GM10248 (cell line): Measurements from ENCODE around the gene GNG7.

Experiments
- CTCF ChIA-PET: fragments of 300-600 bp; sonication (Branson Sonifier 250); formaldehyde crosslinking; extraction: SDS; loops from one replicate; lab custom pipeline; 2021; ENCODE audit warnings: antibody characterized with exemption; lab: Yijun Ruan, JAX
- POLR2A ChIA-PET: fragments of 350-650 bp; sonication (Branson Sonifier 250); formaldehyde crosslinking; extraction: SDS; loops from one replicate; lab custom pipeline; 2020; ENCODE audit warnings: antibody characterized with exemption; lab: Yijun Ruan, JAX
- DNase-seq: peaks from one replicate; pipeline ENCODE4 v3.0.0; 2012; ENCODE audit errors: extremely low spot score
- TF ChIP-seq, protein P1 (sequence below): IDR thresholded peaks from 2 replicates; pipeline ENCODE4 v1.5.1; 2012; ENCODE audit warnings: mild to moderate bottlenecking, low read depth; ENCODE audit errors: extremely low read depth, missing control alignments, control extremely low read depth

The GNG7 gene

DNA sequence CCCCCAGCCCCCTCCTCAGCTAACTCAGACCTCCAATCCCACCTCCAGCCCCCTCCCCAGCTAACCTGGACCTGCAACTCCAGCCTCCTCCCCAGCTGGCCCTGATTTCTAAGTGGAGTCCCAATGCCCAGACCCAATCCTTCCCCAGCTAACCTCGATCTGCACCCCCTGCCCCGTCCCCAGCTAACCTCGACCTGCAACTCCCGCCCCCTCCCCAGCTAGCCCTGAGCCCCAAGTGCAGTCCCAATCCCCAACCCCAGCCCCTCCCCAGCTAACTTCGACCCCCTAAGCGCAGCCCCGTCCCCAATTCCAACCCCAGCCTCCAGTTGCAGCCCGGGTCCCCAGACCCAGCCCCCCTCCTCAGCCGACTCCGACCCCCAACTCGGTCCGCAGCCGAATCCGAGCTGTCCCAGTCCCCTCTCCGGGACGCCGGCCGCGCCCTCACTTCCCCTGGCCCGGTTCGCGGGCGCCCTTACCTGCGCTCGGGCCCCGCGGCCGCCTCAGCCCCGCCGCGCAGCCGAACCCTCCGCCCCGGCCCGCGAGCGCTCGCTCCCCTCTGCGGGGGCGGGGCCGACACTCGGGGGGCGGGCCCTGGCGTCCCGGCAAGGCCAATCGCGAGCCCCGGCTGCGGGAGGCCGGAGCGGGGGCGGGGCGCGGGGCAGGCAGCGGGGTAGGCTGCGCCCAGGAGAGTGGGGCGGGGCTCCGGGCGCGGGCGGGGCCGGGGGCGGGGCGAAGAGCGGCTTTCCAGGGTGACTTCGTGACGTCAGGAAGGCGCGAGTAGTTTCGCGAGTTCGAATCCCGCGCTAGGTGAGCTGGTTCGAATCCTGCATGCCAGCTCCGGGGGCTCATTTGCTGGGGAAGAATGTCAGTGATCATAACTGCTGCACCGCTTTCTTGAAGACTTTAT, at the start of gene GNG7:
Gene GNG7, minus strand, starts transcription at position 525 of the 907 bp plus-strand sequence. CDS start 182,006 bp downstream, outside the sequence.
- CTCF ChIA-PET = interaction anchor here (1.3 to 2.2 kb wide), 4 partner anchors 22 to 65 kb away, joined by 3 to 11 read pairs (median 5); no protein-coding TSS in a partner anchor
- POLR2A ChIA-PET = interaction anchor here (0.7 to 1.5 kb wide), 4 partner anchors 19 to 226 kb away, joined by 4 to 11 read pairs (median 6); partner anchors contain the start of gene GADD45B
- TF ChIP-seq, protein P1, sequence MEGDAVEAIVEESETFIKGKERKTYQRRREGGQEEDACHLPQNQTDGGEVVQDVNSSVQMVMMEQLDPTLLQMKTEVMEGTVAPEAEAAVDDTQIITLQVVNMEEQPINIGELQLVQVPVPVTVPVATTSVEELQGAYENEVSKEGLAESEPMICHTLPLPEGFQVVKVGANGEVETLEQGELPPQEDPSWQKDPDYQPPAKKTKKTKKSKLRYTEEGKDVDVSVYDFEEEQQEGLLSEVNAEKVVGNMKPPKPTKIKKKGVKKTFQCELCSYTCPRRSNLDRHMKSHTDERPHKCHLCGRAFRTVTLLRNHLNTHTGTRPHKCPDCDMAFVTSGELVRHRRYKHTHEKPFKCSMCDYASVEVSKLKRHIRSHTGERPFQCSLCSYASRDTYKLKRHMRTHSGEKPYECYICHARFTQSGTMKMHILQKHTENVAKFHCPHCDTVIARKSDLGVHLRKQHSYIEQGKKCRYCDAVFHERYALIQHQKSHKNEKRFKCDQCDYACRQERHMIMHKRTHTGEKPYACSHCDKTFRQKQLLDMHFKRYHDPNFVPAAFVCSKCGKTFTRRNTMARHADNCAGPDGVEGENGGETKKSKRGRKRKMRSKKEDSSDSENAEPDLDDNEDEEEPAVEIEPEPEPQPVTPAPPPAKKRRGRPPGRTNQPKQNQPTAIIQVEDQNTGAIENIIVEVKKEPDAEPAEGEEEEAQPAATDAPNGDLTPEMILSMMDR = no peak
- peak; percentile 100 for DNase-seq

DNA sequence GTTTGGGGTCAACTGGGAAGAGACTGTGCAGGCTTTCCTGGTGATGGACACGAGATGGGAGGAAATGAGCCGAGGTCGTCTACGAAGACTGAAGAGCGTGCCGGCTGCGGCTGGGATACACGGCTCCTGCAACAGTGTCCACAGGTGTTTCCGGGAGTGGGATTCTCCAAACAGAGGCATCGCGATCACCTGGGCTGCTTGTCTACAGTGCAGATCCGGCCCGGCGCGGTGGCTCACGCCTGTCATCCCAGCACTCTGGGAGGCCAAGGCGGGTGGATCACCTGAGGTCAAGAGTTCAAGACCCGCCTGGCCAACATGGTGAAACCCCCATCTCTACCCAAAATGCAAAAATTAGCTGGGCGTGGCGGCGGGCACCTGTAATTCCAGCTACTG, 48.9 kb upstream of the GNG7 start:
- TF ChIP-seq, protein P1 = no peak
- ChIA-PET POLR2A (no interaction called here), CTCF (interaction anchor here (1.2 to 2.9 kb wide), 2 partner anchors 103 to 137 kb away, joined by 3 to 21 read pairs; no protein-coding TSS in a partner anchor)
- DNase-seq = no peak

- ChIA-PET POLR2A (no interaction called here), CTCF (interaction anchor here (1.2 to 7.3 kb wide), 7 partner anchors 9 to 137 kb away, joined by 3 to 88 read pairs (median 6); no protein-coding TSS in a partner anchor)
- TF ChIP-seq, protein P1 = no peak
- DNase-seq = no peak
Observed at GRCh38 chr19:2750808-2751437, 48.4 kb upstream of the GNG7 start.

GRCh38 chr19:2747349-2747748, 44.9 kb upstream of the GNG7 start:
- no peak for DNase-seq
- TF ChIP-seq, protein P1 = no peak
- ChIA-PET POLR2A (interaction anchor here (1.4 kb wide), 1 partner anchor 99 kb away, joined by 5 read pairs; no protein-coding TSS in a partner anchor), CTCF (interaction anchor here (0.9 to 7.3 kb wide), 3 partner anchors 8 to 99 kb away, joined by 4 to 88 read pairs (median 4); partner anchors contain the start of gene SLC39A3)

GRCh38 chr19:2744113-2744512, 41.6 kb upstream of the GNG7 start:
- TF ChIP-seq, protein P1 = no peak
- DNase-seq = no peak
- ChIA-PET CTCF (interaction anchor here (7.3 kb wide), 1 partner anchor 96 kb away, joined by 88 read pairs; no protein-coding TSS in a partner anchor), POLR2A (no interaction called here)

- CTCF ChIA-PET = interaction anchor here (1.0 kb wide), 1 partner anchor 95 kb away, joined by 5 read pairs; no protein-coding TSS in a partner anchor
- DNase-seq = no peak
- TF ChIP-seq, protein P1 = no peak
- POLR2A ChIA-PET = no interaction called here
Observed at GRCh38 chr19:2743099-2743498, 40.6 kb upstream of the GNG7 start.
